Body of pancreas (tissue), 4 donors: ENCODE data around the gene SULT6B1.

Source experiments
- POLR2A ChIP-seq, 3 donors: fragments of 450-650 bp; IDR thresholded peaks; one replicate each; pipeline ENCODE4 v1.6.1; 2016; ENCODE audit warnings: antibody characterized with exemption in 3 of 3, mild to moderate bottlenecking in 2 of 3
- TF ChIP-seq, protein P1 (sequence below), 7 experiments: fragments of 450-650 bp in 4 of 7; fragments of 200-600 bp in 3 of 7; sonication (generic) in 3 of 7; IDR thresholded peaks; one replicate each; pipeline ENCODE4 v1.5.1; 2016 to 2019; ENCODE audit warnings: antibody characterized with exemption in 7 of 7

DNA sequence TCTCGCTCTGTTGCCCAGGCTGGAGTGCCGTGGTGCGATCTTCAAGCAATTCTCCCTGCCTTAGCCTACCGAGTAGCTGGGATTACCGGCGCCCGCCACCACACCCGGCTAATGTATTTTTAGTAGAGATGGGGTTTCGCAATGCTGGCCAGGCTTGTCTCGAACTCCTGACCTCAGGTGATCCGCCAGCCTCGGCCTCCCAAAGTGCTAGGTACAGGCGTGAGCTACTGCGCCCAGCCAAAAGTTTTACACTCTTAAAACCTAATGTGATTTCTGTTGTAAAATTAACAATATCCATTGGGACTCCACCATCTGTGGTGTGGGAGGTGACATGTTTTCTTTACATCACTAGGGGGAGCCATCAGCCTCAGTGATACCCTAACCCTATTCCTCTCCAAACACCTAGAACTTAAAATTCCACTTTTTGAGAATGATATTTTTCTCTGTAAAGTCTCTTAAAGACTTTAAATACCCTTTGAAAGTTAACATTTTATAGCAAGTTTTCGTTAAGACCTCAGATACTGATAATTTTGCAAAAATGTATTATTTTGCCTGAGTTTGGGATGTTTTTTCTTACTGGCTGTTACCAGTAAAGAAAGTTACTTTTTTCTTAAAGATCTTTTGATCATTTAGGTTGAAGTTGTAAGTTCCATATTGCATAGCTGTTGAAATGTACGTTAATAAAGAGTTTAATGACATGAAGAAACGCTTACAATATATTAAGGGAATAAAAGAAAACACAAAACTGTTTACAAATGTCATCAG is 20.1 kb downstream of the SULT6B1 start:
- TF ChIP-seq, protein P1, sequence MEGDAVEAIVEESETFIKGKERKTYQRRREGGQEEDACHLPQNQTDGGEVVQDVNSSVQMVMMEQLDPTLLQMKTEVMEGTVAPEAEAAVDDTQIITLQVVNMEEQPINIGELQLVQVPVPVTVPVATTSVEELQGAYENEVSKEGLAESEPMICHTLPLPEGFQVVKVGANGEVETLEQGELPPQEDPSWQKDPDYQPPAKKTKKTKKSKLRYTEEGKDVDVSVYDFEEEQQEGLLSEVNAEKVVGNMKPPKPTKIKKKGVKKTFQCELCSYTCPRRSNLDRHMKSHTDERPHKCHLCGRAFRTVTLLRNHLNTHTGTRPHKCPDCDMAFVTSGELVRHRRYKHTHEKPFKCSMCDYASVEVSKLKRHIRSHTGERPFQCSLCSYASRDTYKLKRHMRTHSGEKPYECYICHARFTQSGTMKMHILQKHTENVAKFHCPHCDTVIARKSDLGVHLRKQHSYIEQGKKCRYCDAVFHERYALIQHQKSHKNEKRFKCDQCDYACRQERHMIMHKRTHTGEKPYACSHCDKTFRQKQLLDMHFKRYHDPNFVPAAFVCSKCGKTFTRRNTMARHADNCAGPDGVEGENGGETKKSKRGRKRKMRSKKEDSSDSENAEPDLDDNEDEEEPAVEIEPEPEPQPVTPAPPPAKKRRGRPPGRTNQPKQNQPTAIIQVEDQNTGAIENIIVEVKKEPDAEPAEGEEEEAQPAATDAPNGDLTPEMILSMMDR (IDR thresholded peaks at IDR 0.05): peak; percentile 46 to 63 (median 58)
- TF ChIP-seq POLR2A (IDR thresholded peaks at IDR 0.05): no peak
